ENCODE results near the gene ZBTB16.

GRCh38 chr11:114026355-114026754 lies 33.2 kb upstream of the ZBTB16 start:
- TF ChIP-seq POLR2AphosphoS5 (IDR thresholded peaks at IDR 0.05; ENCODE audit: borderline replicate concordance, low read depth, low read length) (no peak), EZH2 (IDR thresholded peaks at IDR 0.05) (no peak), FOXP2 (optimal IDR thresholded peaks at IDR 0.05; ENCODE audit: control extremely low read depth, extremely low read length, insufficient read depth) (no peak)
